ENCODE results near the gene LSAMP.

- TF ChIP-seq POLR2A (IDR thresholded peaks at IDR 0.05) (no peak), POLR2AphosphoS5 (IDR thresholded peaks at IDR 0.05) (no peak)
- TF ChIP-seq, protein P1, sequence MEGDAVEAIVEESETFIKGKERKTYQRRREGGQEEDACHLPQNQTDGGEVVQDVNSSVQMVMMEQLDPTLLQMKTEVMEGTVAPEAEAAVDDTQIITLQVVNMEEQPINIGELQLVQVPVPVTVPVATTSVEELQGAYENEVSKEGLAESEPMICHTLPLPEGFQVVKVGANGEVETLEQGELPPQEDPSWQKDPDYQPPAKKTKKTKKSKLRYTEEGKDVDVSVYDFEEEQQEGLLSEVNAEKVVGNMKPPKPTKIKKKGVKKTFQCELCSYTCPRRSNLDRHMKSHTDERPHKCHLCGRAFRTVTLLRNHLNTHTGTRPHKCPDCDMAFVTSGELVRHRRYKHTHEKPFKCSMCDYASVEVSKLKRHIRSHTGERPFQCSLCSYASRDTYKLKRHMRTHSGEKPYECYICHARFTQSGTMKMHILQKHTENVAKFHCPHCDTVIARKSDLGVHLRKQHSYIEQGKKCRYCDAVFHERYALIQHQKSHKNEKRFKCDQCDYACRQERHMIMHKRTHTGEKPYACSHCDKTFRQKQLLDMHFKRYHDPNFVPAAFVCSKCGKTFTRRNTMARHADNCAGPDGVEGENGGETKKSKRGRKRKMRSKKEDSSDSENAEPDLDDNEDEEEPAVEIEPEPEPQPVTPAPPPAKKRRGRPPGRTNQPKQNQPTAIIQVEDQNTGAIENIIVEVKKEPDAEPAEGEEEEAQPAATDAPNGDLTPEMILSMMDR (IDR thresholded peaks at IDR 0.05) = no peak
Measured at GRCh38 chr3:116078561-116078960, 366.7 kb downstream of the LSAMP start.
